Activated CD4-positive, alpha-beta T cell treated with anti-CD3 and anti-CD28 coated beads, Interleukin-2, amount 50 U/mL, for 24 hours (primary cell): ENCODE data around the gene PTPRK.

Source experiments
- DNase-seq, 2 donors: peaks; one replicate each; pipeline ENCODE4 v3.0.0-alpha.2; 2020; ENCODE audit warnings: low read depth in 1 of 2, low spot score in 1 of 2

Gene PTPRK

GRCh38 chr6:128156321-128157111, 363.9 kb downstream of the PTPRK start:
- no peak for DNase-seq

GRCh38 chr6:128155826-128156225, 364.6 kb downstream of the PTPRK start:
- DNase-seq = no peak

GRCh38 chr6:128152551-128152950, 367.8 kb downstream of the PTPRK start:
- DNase-seq = no peak

- DNase-seq = no peak
Measured at GRCh38 chr6:128150376-128150775, 370.0 kb downstream of the PTPRK start.

GRCh38 chr6:128149796-128150195, 370.6 kb downstream of the PTPRK start:
- no peak for DNase-seq

- no peak for DNase-seq
Measured at GRCh38 chr6:128144320-128144719, 376.1 kb downstream of the PTPRK start.

GRCh38 chr6:128141932-128142331, 378.5 kb downstream of the PTPRK start:
- no peak for DNase-seq

GRCh38 chr6:128139519-128139918, 380.9 kb downstream of the PTPRK start:
- no peak for DNase-seq

- DNase-seq = no peak
Measured at GRCh38 chr6:128138694-128139093, 381.7 kb downstream of the PTPRK start.

- no peak for DNase-seq
Measured at GRCh38 chr6:128135325-128135724, 385.1 kb downstream of the PTPRK start.

- DNase-seq = no peak
Measured at GRCh38 chr6:128131566-128131965, 388.8 kb downstream of the PTPRK start.

- no peak for DNase-seq
Measured at GRCh38 chr6:128131036-128131435, 389.4 kb downstream of the PTPRK start.

- no peak for DNase-seq
Measured at GRCh38 chr6:128129679-128130078, 390.7 kb downstream of the PTPRK start.

- DNase-seq = no peak
Measured at GRCh38 chr6:128127650-128128049, 392.7 kb downstream of the PTPRK start.

GRCh38 chr6:128124713-128125112, 395.7 kb downstream of the PTPRK start:
- no peak for DNase-seq

- no peak for DNase-seq
Measured at GRCh38 chr6:128121610-128122009, 398.8 kb downstream of the PTPRK start.

GRCh38 chr6:128121190-128121589, 399.2 kb downstream of the PTPRK start:
- no peak for DNase-seq

- no peak for DNase-seq
Measured at GRCh38 chr6:128118401-128118800, 402.0 kb downstream of the PTPRK start.

GRCh38 chr6:128117916-128118315, 402.5 kb downstream of the PTPRK start:
- no peak for DNase-seq

- no peak for DNase-seq
Measured at GRCh38 chr6:128114164-128114563, 406.2 kb downstream of the PTPRK start.

- DNase-seq = no peak
Measured at GRCh38 chr6:128112494-128112893, 407.9 kb downstream of the PTPRK start.

- no peak for DNase-seq
Measured at GRCh38 chr6:128111096-128111495, 409.3 kb downstream of the PTPRK start.

GRCh38 chr6:128107682-128108081, 412.7 kb downstream of the PTPRK start:
- no peak for DNase-seq
